ENCODE measurements around the gene JMJD1C.

- TF ChIP-seq CTCF (conservative IDR thresholded peaks at IDR 0.05): no peak
- TF ChIP-seq ZFX (IDR thresholded peaks at IDR 0.05): no peak
These were observed 157.1 kb downstream of the JMJD1C start for GRCh38 chr10:63308628-63309027.

Measured in C4-2B (cell line).